ENCODE data around the gene SEZ6.
A peak's percentile ranks its signal among the peaks of the same experiment; 100 is the strongest.

The SEZ6 gene

DNA sequence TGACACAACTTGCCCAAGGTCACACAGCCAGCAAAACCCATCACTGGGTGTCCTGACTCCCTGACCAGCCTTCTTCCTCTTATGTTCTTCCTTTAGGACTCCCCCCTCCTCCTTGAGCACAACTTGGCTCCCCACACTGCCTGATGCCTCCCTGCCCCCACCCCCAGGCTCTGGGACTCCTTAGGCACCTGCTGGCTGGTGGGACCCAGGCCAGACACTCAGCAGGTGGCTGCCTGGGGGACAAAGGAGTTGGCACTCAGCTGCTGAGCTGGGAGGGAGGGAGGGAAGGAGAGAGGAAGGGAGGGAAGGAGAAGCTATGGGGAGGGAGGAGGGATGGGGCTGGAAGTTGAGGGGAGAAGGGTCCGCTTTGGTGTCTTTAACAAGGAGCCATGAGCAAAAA is 8.0 kb downstream of the SEZ6 start:
- no peak for DNase-seq

GRCh38 chr17:28996554-28997096 is 9.2 kb downstream of the SEZ6 start:
- no peak for DNase-seq

DNA sequence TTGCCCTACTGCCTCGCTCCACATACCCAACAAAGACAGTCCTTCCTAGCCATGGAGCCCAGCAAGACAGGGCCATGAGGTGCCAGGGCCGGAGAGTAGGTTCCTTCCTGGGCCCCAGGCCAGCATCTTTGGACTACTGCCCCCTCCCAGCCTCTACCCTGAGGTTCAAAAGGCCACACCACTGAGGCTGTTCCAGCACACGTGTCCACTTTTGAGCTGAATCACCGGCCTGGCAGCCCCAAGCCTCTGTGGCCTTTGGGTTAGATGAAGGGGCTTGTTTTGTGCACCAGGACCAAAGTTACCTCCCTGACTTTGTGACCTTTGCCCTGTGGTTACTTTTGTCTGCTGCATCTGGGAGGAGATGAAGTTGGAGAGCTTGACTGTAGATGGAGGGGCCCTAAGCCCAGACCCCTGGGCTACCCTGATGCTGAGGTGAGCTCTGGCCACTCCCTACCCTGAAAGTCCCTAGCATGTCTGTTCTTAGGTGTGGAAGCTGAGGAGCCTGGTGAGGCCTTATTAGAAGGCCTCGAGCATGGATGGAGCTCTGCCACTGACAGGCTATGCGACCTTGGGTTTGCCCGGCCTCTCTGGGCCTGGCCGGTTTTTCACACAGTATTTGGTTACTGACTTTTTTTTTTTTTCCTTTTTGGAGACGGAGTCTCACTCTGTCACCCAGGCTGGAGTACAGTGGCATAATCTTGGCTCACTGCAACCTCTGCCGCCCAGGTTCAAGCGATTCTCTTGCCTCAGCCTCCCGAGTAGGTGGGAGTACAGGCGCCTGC is 12.0 kb downstream of the SEZ6 start:
- DNase-seq: no peak

DNA sequence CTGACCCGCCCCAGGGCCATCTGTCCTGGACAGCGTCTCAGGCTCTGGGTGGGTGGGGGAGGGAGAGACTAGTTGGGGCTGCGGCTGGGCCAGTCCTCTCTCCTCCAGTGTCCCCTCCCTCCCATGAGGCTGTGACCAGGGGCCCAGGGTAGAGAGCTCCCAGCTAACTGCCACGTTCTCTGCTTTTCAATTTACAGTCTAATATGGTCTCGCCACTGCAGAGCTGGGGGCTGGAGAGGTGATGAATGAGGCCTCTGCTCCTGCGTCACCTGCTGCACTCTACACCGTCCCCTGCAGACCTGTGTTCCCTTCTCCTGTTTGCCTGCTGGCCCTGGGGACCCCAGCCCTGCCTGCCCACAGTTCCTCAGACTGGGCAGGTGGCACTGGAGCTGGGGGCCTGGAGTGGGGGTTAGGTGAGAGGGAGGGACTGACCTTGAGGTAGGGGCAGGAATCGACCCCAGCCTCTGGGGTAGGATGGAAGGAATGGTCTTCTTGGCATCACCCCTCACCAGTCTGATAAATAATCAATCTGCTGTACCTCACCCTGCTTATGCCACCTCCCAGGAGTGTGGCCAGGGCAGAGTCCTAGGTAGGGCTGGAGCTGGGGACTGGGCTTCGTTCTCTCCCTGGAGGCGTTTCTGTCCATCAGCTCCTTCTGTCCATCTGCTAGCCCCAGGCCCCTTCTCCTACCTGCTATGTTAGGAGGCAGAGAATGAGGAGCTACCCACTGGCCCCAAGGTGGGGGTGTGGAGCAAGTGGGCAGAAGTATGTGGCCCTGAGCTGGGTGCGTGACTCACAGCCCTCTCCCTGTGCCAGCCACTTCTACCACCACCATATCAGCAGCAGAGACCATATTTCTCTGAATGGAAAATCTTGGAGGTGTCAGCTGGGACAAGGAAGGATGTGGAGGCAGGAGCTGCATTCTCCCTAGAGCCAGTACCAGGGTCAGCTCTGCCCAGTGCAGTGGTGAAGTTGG is 12.9 kb downstream of the SEZ6 start:
- no peak for DNase-seq

DNA sequence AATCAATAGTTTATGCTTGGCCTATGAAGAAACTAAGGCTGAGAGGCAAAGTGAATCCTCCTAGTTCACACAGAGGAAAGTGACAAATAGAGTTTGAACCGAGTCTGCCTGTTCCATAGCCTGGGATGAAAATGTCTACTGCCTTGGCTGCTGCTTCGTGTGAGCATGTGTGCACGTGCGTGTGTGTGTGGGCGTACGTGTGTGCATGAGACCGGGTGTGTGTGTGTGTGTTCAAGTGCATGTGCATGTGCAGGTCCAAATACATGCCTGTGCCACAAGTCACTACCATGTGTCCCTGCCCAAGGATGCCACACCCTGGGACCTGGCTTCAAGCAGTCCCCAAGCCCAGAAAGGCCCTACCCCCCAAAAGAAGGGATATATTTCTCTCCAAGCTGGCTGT is 13.6 kb downstream of the SEZ6 start:
- no peak for DNase-seq

DNA sequence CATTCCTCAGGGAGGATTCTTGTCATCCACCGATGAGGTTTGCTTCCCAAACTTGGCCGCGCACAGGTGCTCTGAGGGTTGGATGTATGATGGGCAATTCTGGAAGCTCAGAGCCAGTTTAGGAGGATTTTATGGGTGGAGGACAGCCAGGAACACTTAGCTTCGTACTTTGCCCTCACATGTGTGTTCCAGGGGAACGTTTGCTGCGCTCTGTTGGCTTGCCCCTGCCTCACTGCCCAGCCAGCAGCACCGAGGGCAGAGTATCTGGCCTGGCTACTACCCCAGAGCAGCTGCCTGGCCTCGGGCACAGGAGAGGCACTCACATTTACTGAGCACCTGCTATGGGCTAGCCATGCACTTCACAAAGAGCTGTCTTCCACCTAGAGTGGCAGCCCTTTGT is 14.1 kb downstream of the SEZ6 start:
- no peak for DNase-seq

GRCh38 chr17:28989028-28989427 is 16.8 kb downstream of the SEZ6 start:
- DNase-seq: no peak

DNA sequence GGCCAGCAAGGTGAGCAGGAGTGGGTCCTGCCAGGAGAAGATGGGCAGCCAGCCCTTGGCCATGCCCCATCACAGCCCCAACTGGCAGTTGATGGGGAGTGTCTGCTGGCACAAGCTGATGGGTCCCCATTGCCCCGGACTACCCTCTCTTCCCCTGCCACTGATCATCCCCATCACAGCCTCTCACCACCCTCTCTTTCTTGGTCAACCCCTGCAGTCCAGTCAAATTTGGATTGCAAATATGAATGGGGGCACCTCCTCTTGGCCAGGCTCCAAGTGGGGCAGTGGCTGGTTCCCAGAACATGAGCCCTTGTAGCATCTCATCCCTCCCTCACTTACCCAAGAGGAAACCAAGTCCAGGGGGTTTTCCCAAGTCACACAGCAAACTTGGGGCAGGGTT is 17.4 kb downstream of the SEZ6 start:
- DNase-seq: no peak

DNA sequence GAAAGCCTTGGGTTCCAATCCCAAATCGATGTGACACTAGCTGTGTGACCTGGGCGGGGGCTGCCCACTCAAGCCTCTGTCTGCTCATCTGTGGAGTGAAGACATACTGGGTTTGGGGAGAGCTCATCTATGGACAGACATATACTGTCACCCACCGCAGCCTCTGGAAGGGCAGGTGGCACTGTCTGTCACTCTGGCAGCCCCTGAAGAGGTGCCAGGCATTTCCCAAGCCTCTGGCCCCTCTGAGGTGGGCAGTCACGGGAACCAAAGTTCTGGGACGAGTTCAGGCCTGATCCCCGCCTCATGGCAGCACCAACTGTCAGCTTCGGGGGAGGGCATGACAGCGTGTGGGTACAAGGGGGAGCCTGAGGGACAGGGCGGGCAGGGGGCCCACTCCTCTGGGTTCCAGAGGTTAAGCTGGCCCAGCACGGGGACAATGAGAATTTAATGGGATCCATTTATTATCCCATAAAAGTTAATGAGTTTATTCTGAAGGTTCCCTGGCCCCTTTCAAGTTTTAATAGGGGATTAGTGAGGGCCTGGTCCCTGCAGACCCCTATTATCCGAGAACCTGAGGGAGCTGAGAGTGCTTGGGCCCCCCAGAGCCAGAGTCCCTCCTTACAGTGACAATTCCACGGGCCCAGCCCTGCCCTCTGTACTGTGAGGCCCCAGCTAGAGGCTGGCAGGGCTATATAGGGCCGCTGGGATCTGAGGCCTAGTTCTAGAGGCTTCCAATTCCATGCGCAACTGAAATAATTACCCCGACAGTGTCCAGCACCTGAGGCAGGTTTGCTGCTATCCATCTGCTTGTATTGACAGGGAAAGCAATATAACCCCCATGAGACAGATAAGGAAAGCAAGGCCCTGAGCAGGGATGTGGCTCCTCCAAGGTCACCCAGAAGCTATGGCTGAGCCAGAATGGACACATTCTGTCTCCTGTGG is 18.8 kb downstream of the SEZ6 start:
- no peak for DNase-seq

- DNase-seq: no peak
Measured at GRCh38 chr17:28985950-28986713, 19.7 kb downstream of the SEZ6 start.

GRCh38 chr17:28983286-28984230 is 22.3 kb downstream of the SEZ6 start:
- no peak for DNase-seq

DNA sequence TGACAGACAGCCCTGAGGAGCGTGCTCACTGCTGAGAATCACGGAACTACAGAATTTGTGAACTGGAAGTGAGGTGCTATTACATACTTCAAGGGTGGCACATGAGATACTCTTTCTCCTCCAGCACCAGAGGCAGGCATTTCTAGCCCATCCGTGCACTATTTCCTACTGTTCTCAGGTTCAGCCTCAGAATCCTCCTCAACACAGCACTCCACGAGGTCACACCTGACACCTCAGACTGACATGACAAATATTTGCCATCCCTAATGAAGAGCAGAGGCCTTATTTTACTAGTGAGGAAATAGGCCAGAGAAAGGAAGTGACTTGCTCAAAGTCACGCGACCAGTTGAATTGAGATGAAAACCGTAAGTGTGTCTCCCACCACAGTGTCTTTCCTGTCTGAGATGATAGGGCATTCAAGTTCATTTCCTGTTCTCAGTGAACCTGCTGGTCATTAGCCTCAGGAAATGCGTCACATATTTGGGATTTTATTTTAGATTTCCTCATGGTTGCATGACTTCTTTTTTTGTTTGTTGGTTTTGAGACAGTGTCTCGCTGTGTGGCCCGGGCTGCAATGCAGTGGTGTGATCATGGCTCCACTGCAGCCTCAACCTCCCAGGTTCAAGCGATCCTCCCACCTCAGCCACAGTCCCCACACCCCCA is 23.6 kb downstream of the SEZ6 start:
- peak; percentile 11 for DNase-seq

DNA sequence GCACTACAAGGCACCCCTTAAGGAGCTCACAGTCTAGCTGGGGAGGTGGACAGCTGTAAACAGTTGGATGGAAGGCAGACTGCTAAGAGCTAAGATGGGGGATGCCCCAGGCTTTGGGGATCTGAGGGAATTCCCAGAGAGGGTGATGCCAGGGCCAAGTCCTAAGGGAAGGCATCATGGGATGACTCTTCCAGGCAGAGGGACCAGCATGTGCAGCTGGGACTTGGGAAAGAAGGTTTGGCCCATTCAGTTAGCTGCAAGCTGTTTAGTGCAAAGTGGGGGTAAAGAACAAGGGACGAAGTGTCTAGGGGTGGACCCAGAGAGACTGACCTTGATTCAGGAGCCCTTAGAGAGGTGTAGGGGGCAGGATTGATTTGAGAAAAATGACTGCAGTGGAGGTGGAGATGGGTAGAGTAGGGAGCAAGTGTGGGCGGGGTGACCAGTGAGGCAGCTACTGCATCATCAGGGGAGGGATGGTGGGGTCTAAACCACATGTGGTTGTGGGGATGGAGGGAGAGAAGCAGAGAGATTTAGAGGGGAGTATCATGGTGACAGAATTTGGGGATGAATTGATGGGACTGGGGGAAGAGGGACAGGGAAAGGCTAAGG is 27.4 kb downstream of the SEZ6 start:
- DNase-seq: no peak

DNA sequence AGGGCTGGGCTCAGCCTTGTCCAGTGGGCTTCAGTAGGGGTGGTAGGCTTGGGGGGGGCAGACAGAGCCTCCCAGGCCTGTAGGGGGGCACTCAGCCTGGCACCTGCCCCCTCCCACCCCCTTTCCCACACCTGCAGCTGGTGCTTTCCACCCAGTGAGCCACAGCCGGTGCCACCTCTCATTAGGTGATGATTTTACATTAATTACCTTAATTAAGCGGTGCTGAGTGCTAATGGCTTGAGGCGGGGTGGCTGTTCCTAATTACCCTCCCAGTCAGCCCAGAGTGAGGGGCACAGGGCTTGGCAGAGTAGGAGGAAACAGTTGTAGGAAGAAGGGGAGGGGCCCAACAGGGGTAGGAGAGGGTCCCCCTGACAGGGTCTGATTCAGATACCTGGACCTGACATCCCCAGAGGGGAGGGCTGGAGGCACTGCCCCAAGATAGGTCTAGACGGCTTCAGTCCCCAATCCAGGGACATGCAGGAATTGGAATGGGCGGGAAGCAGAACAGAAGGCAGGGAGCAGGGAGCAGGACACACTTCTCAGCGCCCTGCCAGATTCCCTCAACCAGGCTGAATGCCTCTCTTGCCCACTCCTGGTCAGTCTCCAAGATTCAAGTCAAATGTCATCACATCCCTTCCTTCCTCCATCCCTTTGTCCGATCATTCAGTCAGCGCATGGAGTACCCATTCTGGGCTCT is 28.0 kb downstream of the SEZ6 start:
- DNase-seq: no peak

DNA sequence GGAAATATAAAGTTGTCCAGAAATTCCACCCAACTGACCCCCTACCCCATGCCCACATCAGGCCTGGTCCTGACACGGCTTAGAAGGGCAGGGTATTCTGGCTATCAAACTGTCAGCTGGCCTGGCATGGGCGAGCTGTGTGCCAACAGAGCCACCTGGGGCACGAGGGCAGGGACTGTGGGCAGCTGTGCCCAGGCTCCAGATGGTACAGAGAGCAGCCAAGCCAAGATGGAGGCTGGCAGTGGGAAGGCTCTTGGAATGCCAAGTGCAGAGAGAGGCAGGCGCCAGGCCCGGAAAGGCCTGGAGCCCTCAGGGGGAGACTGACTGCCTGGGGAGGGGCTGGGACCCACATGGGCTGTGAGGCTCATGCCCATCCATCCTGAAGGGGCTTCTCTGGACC is 30.2 kb downstream of the SEZ6 start:
- DNase-seq: no peak

GRCh38 chr17:28975031-28975430 is 30.8 kb downstream of the SEZ6 start:
- DNase-seq: no peak

DNA sequence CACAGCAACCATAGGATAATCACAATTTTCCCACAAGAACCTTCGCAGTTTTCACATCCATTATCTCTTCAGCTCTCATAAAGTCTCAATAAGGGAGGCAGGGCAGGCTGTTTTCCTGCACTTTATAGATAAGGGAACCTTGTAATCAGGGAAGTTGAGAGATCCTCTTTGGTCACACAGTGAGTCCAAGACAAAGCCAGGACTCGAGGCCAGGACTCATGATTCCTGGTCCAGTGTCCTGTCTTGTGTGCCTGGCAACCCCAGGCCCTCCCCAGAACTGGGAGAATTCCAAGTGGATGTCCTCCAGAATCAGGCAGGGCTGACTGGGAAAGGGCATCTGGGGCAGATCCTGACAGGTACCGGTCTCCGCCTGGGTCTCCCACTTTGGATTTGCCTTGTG is 31.4 kb downstream of the SEZ6 start:
- DNase-seq: no peak

DNA sequence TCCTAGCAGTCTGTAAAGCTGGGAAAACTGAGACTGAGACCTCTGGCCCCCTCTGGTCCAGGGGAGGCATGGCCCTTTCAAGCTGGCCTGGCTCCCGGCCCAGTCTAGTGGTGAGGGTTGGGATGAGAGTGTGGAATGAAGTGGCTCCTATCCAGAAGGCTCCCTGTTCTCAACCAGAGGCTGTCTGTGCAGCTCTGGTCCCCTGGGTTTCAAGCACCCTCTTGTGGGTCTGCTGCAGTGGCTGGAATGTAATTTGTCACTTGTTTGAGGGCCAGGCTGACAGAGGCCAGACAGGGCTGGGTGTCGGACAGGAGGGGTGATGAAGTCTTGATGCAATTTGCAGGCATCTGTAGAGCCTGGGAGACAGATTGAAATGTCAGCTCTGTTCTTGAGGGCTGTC is 32.4 kb downstream of the SEZ6 start:
- DNase-seq: no peak

DNA sequence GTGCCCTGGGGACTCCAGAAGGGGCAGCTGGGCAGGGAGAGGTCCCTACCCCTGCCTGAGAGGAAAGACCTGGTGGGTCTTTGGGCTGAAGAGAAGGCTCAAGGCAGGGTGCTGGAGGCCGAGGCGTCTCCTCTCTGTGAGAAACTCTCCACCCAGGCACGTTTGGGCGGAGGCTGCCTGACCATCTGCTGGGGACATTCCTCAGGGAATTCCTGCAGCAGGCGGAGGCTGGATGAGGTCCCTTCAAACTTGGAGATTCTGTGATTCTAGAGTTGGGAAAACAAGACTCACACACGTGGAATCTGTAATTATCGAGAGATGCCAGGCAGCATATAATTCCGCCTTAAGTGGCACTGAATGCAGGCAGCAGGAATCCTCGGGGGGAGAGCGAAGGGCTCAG is 33.4 kb downstream of the SEZ6 start:
- DNase-seq: no peak
